KOPT-K1 (cell line): ENCODE data around the gene LDB3.

ENCODE experiments used
- H3K27ac ChIP-seq: fragments of 200-600 bp; sonication (generic); 2 replicates; pipeline ENCODE4 v1.5.1; 2016; ENCODE audit warnings: antibody characterized with exemption, mild to moderate bottlenecking, low read depth, low read length; ENCODE audit not compliant: poor library complexity, severe bottlenecking
- H3K36me3 ChIP-seq: fragments of 200-600 bp; sonication (generic); 2 replicates; pipeline ENCODE4 v1.5.1; 2017; ENCODE audit warnings: antibody characterized with exemption, mild to moderate bottlenecking, low read length, moderate library complexity; ENCODE audit not compliant: insufficient read depth
- H3K9me3 ChIP-seq: fragments of 200-600 bp; sonication (generic); 2 replicates; pipeline ENCODE4 v1.5.1; 2017; ENCODE audit warnings: antibody characterized with exemption, low read length, mild to moderate bottlenecking; ENCODE audit not compliant: insufficient read depth, poor library complexity, severe bottlenecking

Gene LDB3

GRCh38 chr10:86684331-86685097 is 16.2 kb downstream of the LDB3 start:
- H3K36me3 ChIP-seq = no peaks in the 10 kb centered on the region
- H3K9me3 ChIP-seq = no peaks in the 10 kb centered on the region
- no peak overlapping the region for H3K27ac ChIP-seq

GRCh38 chr10:86685416-86685815 is 17.1 kb downstream of the LDB3 start:
- Histone ChIP-seq H3K36me3 (no peaks in the 10 kb centered on the region), H3K27ac (no peak overlapping the region), H3K9me3 (no peaks in the 10 kb centered on the region)

- H3K27ac ChIP-seq = no peak overlapping the region
Measured at GRCh38 chr10:86685893-86686632, 17.8 kb downstream of the LDB3 start.

GRCh38 chr10:86686972-86687371 is 18.7 kb downstream of the LDB3 start:
- Histone ChIP-seq H3K9me3 (no peaks in the 10 kb centered on the region), H3K27ac (no peak overlapping the region), H3K36me3 (no peaks in the 10 kb centered on the region)

More at GRCh38 chr10:86685893-86686632, 17.8 kb downstream of the LDB3 start:
- H3K36me3 ChIP-seq = no peaks in the 10 kb centered on the region
- H3K9me3 ChIP-seq = no peaks in the 10 kb centered on the region

- Histone ChIP-seq H3K36me3 (no peaks in the 10 kb centered on the region), H3K27ac (no peak overlapping the region), H3K9me3 (no peaks in the 10 kb centered on the region)
Measured at GRCh38 chr10:86687750-86688149, 19.4 kb downstream of the LDB3 start.

- Histone ChIP-seq H3K27ac (no peak overlapping the region), H3K9me3 (no peaks in the 10 kb centered on the region), H3K36me3 (no peaks in the 10 kb centered on the region)
Measured at GRCh38 chr10:86688398-86688921, 20.1 kb downstream of the LDB3 start.

GRCh38 chr10:86689146-86689545 is 20.8 kb downstream of the LDB3 start:
- no peaks in the 10 kb centered on the region for H3K36me3 ChIP-seq
- H3K27ac ChIP-seq = no peak overlapping the region
- no peaks in the 10 kb centered on the region for H3K9me3 ChIP-seq

- Histone ChIP-seq H3K9me3 (no peaks in the 10 kb centered on the region), H3K36me3 (no peaks in the 10 kb centered on the region), H3K27ac (no peak overlapping the region)
Measured at GRCh38 chr10:86690231-86690630, 21.9 kb downstream of the LDB3 start.

- Histone ChIP-seq H3K36me3 (no peaks in the 10 kb centered on the region), H3K27ac (no peak overlapping the region), H3K9me3 (no peaks in the 10 kb centered on the region)
Measured at GRCh38 chr10:86690657-86691084, 22.4 kb downstream of the LDB3 start.

GRCh38 chr10:86691333-86692022 is 23.2 kb downstream of the LDB3 start:
- H3K9me3 ChIP-seq = no peaks in the 10 kb centered on the region
- H3K27ac ChIP-seq = no peak overlapping the region
- no peaks in the 10 kb centered on the region for H3K36me3 ChIP-seq

GRCh38 chr10:86692023-86692514 is 23.8 kb downstream of the LDB3 start:
- Histone ChIP-seq H3K36me3 (no peaks in the 10 kb centered on the region), H3K27ac (no peak overlapping the region), H3K9me3 (no peaks in the 10 kb centered on the region)

- no peak overlapping the region for H3K27ac ChIP-seq
- no peaks in the 10 kb centered on the region for H3K9me3 ChIP-seq
- no peaks in the 10 kb centered on the region for H3K36me3 ChIP-seq
Measured at GRCh38 chr10:86692664-86693063, 24.4 kb downstream of the LDB3 start.

- H3K36me3 ChIP-seq = no peaks in the 10 kb centered on the region
- H3K27ac ChIP-seq = no peak overlapping the region
- no peaks in the 10 kb centered on the region for H3K9me3 ChIP-seq
Measured at GRCh38 chr10:86693275-86693674, 25.0 kb downstream of the LDB3 start.

GRCh38 chr10:86693721-86694369 is 25.5 kb downstream of the LDB3 start:
- Histone ChIP-seq H3K9me3 (no peaks in the 10 kb centered on the region), H3K36me3 (no peaks in the 10 kb centered on the region), H3K27ac (no peak overlapping the region)
